H9 (cell line): ENCODE results near the gene MYRIP. TPM values are rescaled to one million over a fixed set of nuclear protein-coding genes. Genes with fewer than 3 reads are reported as not detected.

Experiments used
- DNase-seq: peaks from one replicate; pipeline ENCODE4 v3.0.0-alpha.2; 2017
- H2AFZ ChIP-seq: one replicate; pipeline ENCODE4 v1.6.1; 2013; ENCODE audit warnings: mild to moderate bottlenecking, low read length, control low read depth, moderate library complexity
- H2AK5ac ChIP-seq: 2 replicates; pipeline ENCODE4 v1.6.1; 2013; ENCODE audit warnings: low read length, control low read depth, mixed read lengths; ENCODE audit not compliant: insufficient read length
- H2BK120ac ChIP-seq: one replicate; pipeline ENCODE4 v1.6.1; 2013; ENCODE audit warnings: low read depth, mild to moderate bottlenecking, low read length, control low read depth, inconsistent platforms; ENCODE audit not compliant: poor library complexity, severe bottlenecking
- H2BK12ac ChIP-seq: 2 replicates; pipeline ENCODE4 v1.6.1; 2013; ENCODE audit warnings: low read length, control low read depth, mixed read lengths, low read depth; ENCODE audit not compliant: insufficient read length
- H2BK15ac ChIP-seq: 2 replicates; pipeline ENCODE4 v1.6.1; 2013; ENCODE audit warnings: low read depth, low read length, control low read depth
- H2BK20ac ChIP-seq: one replicate; pipeline ENCODE4 v1.6.1; 2013; ENCODE audit warnings: low read depth, mild to moderate bottlenecking, low read length, control low read depth, inconsistent platforms; ENCODE audit not compliant: poor library complexity, severe bottlenecking
- H2BK5ac ChIP-seq: 2 replicates; pipeline ENCODE4 v1.6.1; 2013; ENCODE audit warnings: low read length, control low read depth, mixed read lengths; ENCODE audit not compliant: insufficient read length
- H3K14ac ChIP-seq: 2 replicates; pipeline ENCODE4 v1.6.1; 2013; ENCODE audit warnings: low read length, control low read depth; ENCODE audit not compliant: insufficient read depth
- H3K18ac ChIP-seq: 2 replicates; pipeline ENCODE4 v1.6.1; 2013; ENCODE audit warnings: low read depth, mild to moderate bottlenecking, mixed read lengths, low read length, control low read depth; ENCODE audit not compliant: insufficient read length
- H3K23ac ChIP-seq: 2 replicates; pipeline ENCODE4 v1.6.1; 2013; ENCODE audit warnings: low read length, control low read depth, mixed read lengths, low read depth; ENCODE audit not compliant: insufficient read length
- H3K23me2 ChIP-seq: 2 replicates; pipeline ENCODE4 v1.6.1; 2013; ENCODE audit warnings: low read depth, mild to moderate bottlenecking, mixed read lengths, low read length, control low read depth; ENCODE audit not compliant: insufficient read length, poor library complexity, severe bottlenecking
- H3K27ac ChIP-seq: 2 replicates; pipeline ENCODE4 v1.5.1; 2013; ENCODE audit warnings: low read length, control low read depth, mixed read lengths, low read depth; ENCODE audit not compliant: insufficient read length
- H3K27me3 ChIP-seq: 2 replicates; pipeline ENCODE4 v1.6.1; 2013; ENCODE audit warnings: low read length, control low read depth, inconsistent platforms; ENCODE audit not compliant: insufficient read depth
- H3K4ac ChIP-seq: 2 replicates; pipeline ENCODE4 v1.6.1; 2013; ENCODE audit warnings: low read depth, mild to moderate bottlenecking, control low read depth, inconsistent platforms, low read length, moderate library complexity
- H3K4me1 ChIP-seq: 2 replicates; pipeline ENCODE4 v1.6.1; 2013; ENCODE audit warnings: low read length, control low read depth, inconsistent platforms; ENCODE audit not compliant: insufficient read depth
- H3K4me2 ChIP-seq: 2 replicates; pipeline ENCODE4 v1.6.1; 2013; ENCODE audit warnings: low read length, control low read depth, mixed read lengths; ENCODE audit not compliant: insufficient read length, insufficient read depth
- H3K56ac ChIP-seq: 2 replicates; pipeline ENCODE4 v1.6.1; 2013; ENCODE audit warnings: low read depth, mild to moderate bottlenecking, mixed read lengths, low read length, control low read depth; ENCODE audit not compliant: insufficient read length
- H3K79me1 ChIP-seq: 2 replicates; pipeline ENCODE4 v1.6.1; 2013; ENCODE audit warnings: low read depth, mild to moderate bottlenecking, moderate library complexity, low read length, control low read depth, inconsistent platforms; ENCODE audit not compliant: insufficient read depth, poor library complexity, severe bottlenecking
- H3K79me2 ChIP-seq: 2 replicates; pipeline ENCODE4 v1.6.1; 2013; ENCODE audit warnings: low read length, control low read depth, inconsistent platforms; ENCODE audit not compliant: insufficient read depth
- H3K9ac ChIP-seq: 2 replicates; pipeline ENCODE4 v1.6.1; 2013; ENCODE audit warnings: low read length, control low read depth, mixed read lengths; ENCODE audit not compliant: insufficient read length; ENCODE audit errors: extremely low read depth
- H3K9me3 ChIP-seq: one replicate; pipeline ENCODE4 v1.6.1; 2013; ENCODE audit warnings: low read depth, low read length, inconsistent platforms; ENCODE audit not compliant: control insufficient read depth
- H3T11ph ChIP-seq: one replicate; pipeline ENCODE4 v1.6.1; 2013; ENCODE audit warnings: mild to moderate bottlenecking, low read length, control low read depth, inconsistent platforms
- H4K20me1 ChIP-seq: one replicate; pipeline ENCODE4 v1.6.1; 2013; ENCODE audit not compliant: control insufficient read depth, insufficient read length, insufficient read depth
- H4K5ac ChIP-seq: 2 replicates; pipeline ENCODE4 v1.6.1; 2013; ENCODE audit warnings: low read depth, mild to moderate bottlenecking, mixed read lengths, low read length, control low read depth; ENCODE audit not compliant: insufficient read length
- H4K8ac ChIP-seq: replicated peaks from 2 replicates; pipeline ENCODE4 v1.6.1; 2013; ENCODE audit warnings: low read length, control low read depth, mixed read lengths, low read depth; ENCODE audit not compliant: insufficient read length
- H4K91ac ChIP-seq: 2 replicates; pipeline ENCODE4 v1.6.1; 2013; ENCODE audit warnings: low read depth, mild to moderate bottlenecking, moderate library complexity, mixed read lengths, low read length, control low read depth; ENCODE audit not compliant: insufficient read length
- H3K27ac Mint-ChIP-seq, 3 experiments: 2 replicates in 2 of 3; 3 replicates in 1 of 3; pipeline ENCODE4 v1.8.0; 2020 to 2021; ENCODE audit warnings: mixed read lengths in 3 of 3, mild to moderate bottlenecking in 1 of 3, moderate library complexity in 1 of 3
- H3K27me3 Mint-ChIP-seq: 2 replicates; pipeline ENCODE4 v1.8.0; 2021; ENCODE audit warnings: low read depth, mild to moderate bottlenecking, moderate library complexity, mixed read lengths
- H3K36me3 Mint-ChIP-seq, 3 experiments: 2 replicates in 2 of 3; 3 replicates in 1 of 3; pipeline ENCODE4 v1.8.0; 2020 to 2021; ENCODE audit warnings: low read depth in 3 of 3, mixed read lengths in 3 of 3; ENCODE audit not compliant: insufficient read depth in 1 of 3
- H3K4me1 Mint-ChIP-seq, 2 experiments: 2 replicates each; pipeline ENCODE4 v1.8.0; 2020; ENCODE audit warnings: mixed read lengths in 2 of 2
- H3K4me3 Mint-ChIP-seq, 2 experiments: 2 replicates in 1 of 2; 3 replicates in 1 of 2; pipeline ENCODE4 v1.8.0; 2020 to 2021; ENCODE audit warnings: mild to moderate bottlenecking in 2 of 2, mixed read lengths in 2 of 2, moderate library complexity in 1 of 2
- H3K9me3 Mint-ChIP-seq, 2 experiments: 2 replicates in 1 of 2; 3 replicates in 1 of 2; pipeline ENCODE4 v1.8.0; 2020; ENCODE audit warnings: mild to moderate bottlenecking in 2 of 2, mixed read lengths in 2 of 2, moderate library complexity in 1 of 2
- total RNA-seq: library from RNA; stranded (reverse); gene quantifications from 2 replicates; pipeline ENCODE4 v1.2.1, GENCODE V29; 2021
- TF ChIP-seq, protein P1 (sequence below): fragments of 200-600 bp; sonication (generic); conservative IDR thresholded peaks from 3 replicates; pipeline ENCODE4 v1.8.0; 2021; ENCODE audit warnings: antibody characterized with exemption, mild to moderate bottlenecking

Gene MYRIP
- total RNA-seq, 1 experiment from 2014 or later, result 1.8 TPM

- Histone ChIP-seq H4K20me1 (no peaks in the 10 kb centered on the region), H3K18ac (no peak overlapping the region), H3K4me1 (no peaks in the 10 kb centered on the region), H3K27ac (no peak overlapping the region), H2AK5ac (no peak overlapping the region), H3K4ac (no peak overlapping the region), H2AFZ (no peak overlapping the region), H3K4me2 (no peak overlapping the region), H2BK12ac (no peak overlapping the region), H4K8ac (no peak overlapping the region), H3K9me3 (no peaks in the 10 kb centered on the region), H2BK5ac (no peak overlapping the region), H3K23ac (no peak overlapping the region), H3K27me3 (no peaks in the 10 kb centered on the region), H3K14ac (no peak overlapping the region), H4K91ac (no peak overlapping the region), H2BK120ac (no peak overlapping the region), H2BK20ac (no peak overlapping the region), H3K23me2 (no peaks in the 10 kb centered on the region), H3K9ac (no peak overlapping the region), H3T11ph (no peak overlapping the region), H3K79me2 (no peaks in the 10 kb centered on the region), H4K5ac (no peak overlapping the region), H3K79me1 (no peaks in the 10 kb centered on the region), H3K56ac (no peak overlapping the region), H2BK15ac (no peak overlapping the region)
- H3K27me3 Mint-ChIP-seq, result no peaks in the 10 kb centered on the region; the same call in 1 of the 2 replicates
- H3K36me3 Mint-ChIP-seq, result peaks cover 0 to 2% (median 0%) of the 10 kb centered on the region in 3 experiments; a peak in 2 of 7 replicates
- H3K27ac Mint-ChIP-seq, result no peak overlapping the region
- no peak overlapping the region for H3K4me3 Mint-ChIP-seq
- peaks cover 6% of the 10 kb centered on the region in 2 experiments; a peak in 3 of 4 replicates for H3K4me1 Mint-ChIP-seq
- H3K9me3 Mint-ChIP-seq, result no peaks in the 10 kb centered on the region; a peak in 1 of 5 replicates
- no peak for DNase-seq
- TF ChIP-seq, protein P1, sequence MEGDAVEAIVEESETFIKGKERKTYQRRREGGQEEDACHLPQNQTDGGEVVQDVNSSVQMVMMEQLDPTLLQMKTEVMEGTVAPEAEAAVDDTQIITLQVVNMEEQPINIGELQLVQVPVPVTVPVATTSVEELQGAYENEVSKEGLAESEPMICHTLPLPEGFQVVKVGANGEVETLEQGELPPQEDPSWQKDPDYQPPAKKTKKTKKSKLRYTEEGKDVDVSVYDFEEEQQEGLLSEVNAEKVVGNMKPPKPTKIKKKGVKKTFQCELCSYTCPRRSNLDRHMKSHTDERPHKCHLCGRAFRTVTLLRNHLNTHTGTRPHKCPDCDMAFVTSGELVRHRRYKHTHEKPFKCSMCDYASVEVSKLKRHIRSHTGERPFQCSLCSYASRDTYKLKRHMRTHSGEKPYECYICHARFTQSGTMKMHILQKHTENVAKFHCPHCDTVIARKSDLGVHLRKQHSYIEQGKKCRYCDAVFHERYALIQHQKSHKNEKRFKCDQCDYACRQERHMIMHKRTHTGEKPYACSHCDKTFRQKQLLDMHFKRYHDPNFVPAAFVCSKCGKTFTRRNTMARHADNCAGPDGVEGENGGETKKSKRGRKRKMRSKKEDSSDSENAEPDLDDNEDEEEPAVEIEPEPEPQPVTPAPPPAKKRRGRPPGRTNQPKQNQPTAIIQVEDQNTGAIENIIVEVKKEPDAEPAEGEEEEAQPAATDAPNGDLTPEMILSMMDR, result no peak
Measured at GRCh38 chr3:40265181-40265580, 455.8 kb downstream of the MYRIP start.
